Renal cortical epithelial cell (primary cell): ENCODE results near the gene CDC6. TPM values are rescaled to one million over a fixed set of nuclear protein-coding genes. Genes with fewer than 3 reads are reported as not detected.

Experiments
- DNase-seq: peaks from one replicate; pipeline ENCODE4 v3.0.0-alpha.2; 2011; ENCODE audit warnings: low read depth
- total RNA-seq: library from RNA; depleted of rRNA; stranded (reverse); fragments of >200 nt; gene quantifications from 2 replicates; pipeline ENCODE4 v1.2.3, GENCODE V29; 2014

Gene CDC6
- total RNA-seq, 1 donor from 2014 or later, result 2.6 TPM

GRCh38 chr17:40351359-40352236 is 63.9 kb downstream of the CDC6 start:
- no peak for DNase-seq

DNA sequence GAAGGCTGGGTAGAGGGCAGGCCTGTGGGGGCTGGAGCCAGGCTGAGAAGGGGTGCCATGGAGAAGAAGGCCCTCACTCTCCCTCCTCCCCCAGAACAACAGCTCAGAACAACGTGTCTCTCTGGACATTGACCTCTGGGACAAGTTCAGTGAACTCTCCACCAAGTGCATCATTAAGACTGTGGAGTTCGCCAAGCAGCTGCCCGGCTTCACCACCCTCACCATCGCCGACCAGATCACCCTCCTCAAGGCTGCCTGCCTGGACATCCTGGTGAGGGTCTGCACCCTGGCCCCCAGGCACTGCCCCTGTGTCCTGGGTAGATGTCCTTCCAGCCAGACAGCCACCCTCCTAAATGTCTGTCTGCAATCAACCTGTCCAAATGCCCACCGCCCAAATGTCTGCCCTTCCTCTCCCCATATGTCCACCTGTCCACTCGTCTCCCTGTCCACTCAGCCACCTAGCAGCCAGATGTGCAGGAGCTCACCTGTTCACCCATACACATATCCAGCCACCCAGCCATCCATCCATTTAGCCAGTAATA is 64.6 kb downstream of the CDC6 start:
- no peak for DNase-seq

DNA sequence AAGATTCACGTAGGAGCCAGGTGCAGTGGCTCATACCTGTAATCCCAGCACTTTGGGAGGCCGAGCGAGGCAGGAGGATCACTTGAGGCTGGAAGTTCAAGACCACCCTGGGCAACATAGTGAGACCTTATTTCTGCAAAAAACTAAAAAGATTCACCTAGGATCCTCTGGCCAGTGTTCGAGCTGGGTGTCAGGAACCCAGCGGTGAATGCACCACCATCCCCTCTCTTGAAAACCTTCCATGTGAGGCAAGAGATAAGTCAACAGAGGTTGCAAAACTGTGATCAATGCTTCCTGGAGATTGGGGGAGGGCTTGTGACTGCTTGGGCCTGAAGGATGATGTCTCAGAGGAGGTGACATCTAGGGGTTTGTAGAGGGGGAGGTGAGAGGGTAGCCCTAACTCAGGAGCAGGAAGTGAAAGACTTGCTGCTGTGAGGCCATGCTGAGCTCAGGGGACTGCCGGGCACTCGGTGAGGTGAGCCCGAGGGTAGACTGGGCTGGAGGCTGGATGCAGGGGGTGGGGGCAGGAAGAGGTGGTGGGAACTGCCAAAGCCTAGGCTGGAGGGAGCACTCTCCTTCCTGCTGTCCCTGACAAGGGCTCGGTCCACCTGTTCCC is 65.2 kb downstream of the CDC6 start:
- no peak for DNase-seq

Other genes starting within 250 kb of the CDC6 start
- gene MED24, start 233.5 kb upstream of the CDC6 start, total RNA-seq, result 35.3 and 54.3 TPM in 2 replicates
- 3.5 and 22.0 TPM in 2 replicates for gene THRA, start 224.9 kb upstream of the CDC6 start, total RNA-seq
- 0.75 TPM in 1 of 2 replicates, not detected in the other for gene NR1D1, start 187.3 kb upstream of the CDC6 start, total RNA-seq
- gene MSL1, start 165.9 kb upstream of the CDC6 start, total RNA-seq, result 21.9 and 47.7 TPM in 2 replicates
- gene CASC3, start 147.3 kb upstream of the CDC6 start, total RNA-seq, result 19.4 and 31.0 TPM in 2 replicates
- 1.8 TPM in 1 of 2 replicates, not detected in the other for gene RAPGEFL1, start 110.4 kb upstream of the CDC6 start, total RNA-seq
- gene WIPF2, start 68.6 kb upstream of the CDC6 start, total RNA-seq, result 9.6 and 24.5 TPM in 2 replicates
- gene RARA, start 21.3 kb downstream of the CDC6 start, total RNA-seq, result 3.5 and 18.5 TPM in 2 replicates
- 0.30 TPM in 1 of 2 replicates, not detected in the other for gene GJD3, start 76.9 kb downstream of the CDC6 start, total RNA-seq
- 2.1 and 46.5 TPM in 2 replicates for gene TOP2A, start 130.0 kb downstream of the CDC6 start, total RNA-seq
- gene IGFBP4, start 155.6 kb downstream of the CDC6 start, total RNA-seq, result 44.8 and 89.8 TPM in 2 replicates
- 0.05 and 0.69 TPM in 2 replicates for gene TNS4, start 213.7 kb downstream of the CDC6 start, total RNA-seq